HepG2 (cell line): ENCODE measurements around the gene CFL1. TPM values are rescaled to one million over a fixed set of nuclear protein-coding genes. Genes with fewer than 3 reads are reported as not detected.
A peak's percentile ranks its signal among the peaks of the same experiment; 100 is the strongest.

Experiments
- ADNP ChIP-seq: sonication (generic); formaldehyde crosslinking; IDR thresholded peaks from 2 replicates; pipeline ENCODE4 v1.4.0; 2020; ENCODE audit warnings: missing genetic modification reagents
- ATAD3A ChIP-seq: sonication (generic); formaldehyde crosslinking; IDR thresholded peaks from 2 replicates; pipeline ENCODE4 v1.4.0; 2020; ENCODE audit warnings: missing genetic modification reagents
- CBX2 ChIP-seq, 2 experiments: fragments of 200-600 bp in 1 of 2; sonication (generic); formaldehyde crosslinking in 1 of 2; IDR thresholded peaks; 2 replicates each; pipeline versions ENCODE4 v1.7.0 to v1.8.1; 2018 to 2022; ENCODE audit warnings: low read depth in 2 of 2, low read length in 1 of 2, mild to moderate bottlenecking in 1 of 2, missing genetic modification reagents in 1 of 2
- HOXD1 ChIP-seq: sonication (generic); formaldehyde crosslinking; IDR thresholded peaks from 2 replicates; pipeline ENCODE4 v1.5.0; 2020; ENCODE audit warnings: missing genetic modification reagents
- KDM1A ChIP-seq: IDR thresholded peaks from 2 replicates; pipeline ENCODE4 v1.6.1; 2016; ENCODE audit warnings: missing compliant biosample characterization
- POLR2A ChIP-seq, 2 experiments: IDR thresholded peaks; 2 replicates each; pipeline ENCODE4 v1.6.1; 2011; ENCODE audit warnings: low read depth in 2 of 2, low read length in 2 of 2, mild to moderate bottlenecking in 1 of 2, moderate library complexity in 1 of 2; ENCODE audit not compliant: insufficient read depth in 1 of 2
- RERE ChIP-seq: IDR thresholded peaks from 2 replicates; pipeline ENCODE4 v1.6.1; 2016; ENCODE audit warnings: low read depth, missing genetic modification reagents, missing compliant biosample characterization
- SAP130 ChIP-seq: IDR thresholded peaks from 2 replicates; pipeline ENCODE4 v1.6.1; 2016; ENCODE audit warnings: low read depth
- SATB2 ChIP-seq: sonication (generic); formaldehyde crosslinking; IDR thresholded peaks from 2 replicates; pipeline ENCODE4 v1.5.0; 2020; ENCODE audit warnings: missing genetic modification reagents
- TBP ChIP-seq: sonication (generic); formaldehyde crosslinking; IDR thresholded peaks from 2 replicates; pipeline ENCODE4 v1.5.0; 2020; ENCODE audit warnings: missing genetic modification reagents
- ZNF24 ChIP-seq: fragments of 450-650 bp; IDR thresholded peaks from 2 replicates; pipeline ENCODE4 v1.6.1; 2017; ENCODE audit warnings: antibody characterized with exemption, mild to moderate bottlenecking
- ZNF253 ChIP-seq: sonication (generic); formaldehyde crosslinking; IDR thresholded peaks from 2 replicates; pipeline ENCODE4 v1.8.0; 2022; ENCODE audit warnings: mild to moderate bottlenecking, missing genetic modification reagents, borderline replicate concordance
- ZNF609 ChIP-seq: sonication (generic); formaldehyde crosslinking; IDR thresholded peaks from 2 replicates; pipeline ENCODE4 v1.4.0; 2020; ENCODE audit warnings: mild to moderate bottlenecking, missing genetic modification reagents, borderline replicate concordance
- ZNF615 ChIP-seq: sonication (generic); formaldehyde crosslinking; IDR thresholded peaks from 2 replicates; pipeline ENCODE4 v1.5.0; 2020; ENCODE audit warnings: mild to moderate bottlenecking, missing genetic modification reagents, borderline replicate concordance
- ZNF724P ChIP-seq: sonication (generic); formaldehyde crosslinking; IDR thresholded peaks from 2 replicates; pipeline ENCODE4 v1.8.0; 2022; ENCODE audit warnings: missing genetic modification reagents, borderline replicate concordance
- polyA plus RNA-seq, 8 experiments: library from polyadenylated mRNA; depleted of rRNA in 3 of 8; stranded (reverse) in 7 of 8; unstranded in 1 of 8; fragments of >200 nt; fragmentation: Illumina TruSeq in 4 of 8; extraction: Trizol in 4 of 8; gene quantifications; 2 replicates each; pipeline versions ENCODE4 v1.2.1 to v1.2.3, GENCODE V29; 2011 to 2016; ENCODE audit warnings: low read depth in 4 of 8, missing spikeins in 1 of 8, mixed read lengths in 1 of 8; ENCODE audit not compliant: insufficient read depth in 1 of 8
- total RNA-seq, 5 experiments: library from RNA; depleted of rRNA; stranded (reverse); fragments of >200 nt; fragmentation: Illumina TruSeq; extraction: Trizol; gene quantifications; 2 replicates each; pipeline ENCODE4 v1.2.3, GENCODE V29; 2016; ENCODE audit warnings: low read depth in 1 of 5
- TF ChIP-seq, protein P1 (sequence below): sonication (generic); formaldehyde crosslinking; IDR thresholded peaks from 2 replicates; pipeline ENCODE4 v1.4.0; 2020; ENCODE audit warnings: mild to moderate bottlenecking, missing genetic modification reagents
- TF ChIP-seq, protein P2 (sequence below): sonication (generic); formaldehyde crosslinking; conservative IDR thresholded peaks from 2 replicates; pipeline ENCODE4 v1.8.0; 2022; ENCODE audit warnings: missing genetic modification reagents

The CFL1 gene
- total and polyA plus RNA-seq, 2 of the 13 experiments (the other 11 are each of a cell fraction or from before 2014, with no cell fraction given): 379 to 383 TPM

DNA sequence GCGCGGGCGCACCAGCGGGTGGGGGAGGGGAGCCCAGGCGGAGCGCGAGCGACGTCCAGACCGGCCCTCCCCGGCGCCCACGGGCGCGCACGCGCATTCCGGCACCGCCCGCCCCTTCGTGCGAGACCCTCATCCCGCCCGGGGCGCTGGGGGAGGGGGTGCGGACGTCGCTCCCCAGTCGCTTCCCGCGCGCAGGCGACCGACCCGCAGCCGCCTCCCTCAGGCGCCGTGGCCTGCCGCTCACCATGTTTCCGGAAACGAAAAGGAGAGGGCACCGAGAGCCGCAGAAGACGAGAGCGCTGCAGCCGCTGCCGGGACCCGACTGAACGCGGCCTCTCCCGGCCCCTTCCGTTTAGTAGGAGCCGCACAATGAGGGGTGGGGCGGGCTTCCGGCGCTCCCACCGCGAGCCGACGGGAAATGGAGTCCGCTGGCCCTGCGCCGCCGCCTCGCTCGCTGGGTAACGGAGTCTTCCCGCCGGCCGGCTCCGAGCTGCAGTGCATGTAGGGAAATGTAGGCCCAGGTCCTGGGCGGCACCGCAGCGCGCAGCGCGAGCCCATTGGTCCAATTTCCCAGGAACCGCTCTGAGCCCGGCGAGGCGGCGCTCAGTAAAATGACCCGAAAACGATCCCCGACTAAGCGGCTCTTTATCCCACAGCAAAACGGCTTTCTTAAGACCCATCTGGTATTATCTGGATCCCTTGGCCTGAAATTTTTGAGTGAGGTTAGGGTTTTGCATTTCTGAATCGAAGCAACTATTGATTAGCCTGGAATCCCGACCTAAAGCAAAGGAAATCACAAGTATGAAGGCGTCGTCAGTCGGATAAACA lies at the start of gene CFL1 (continued):
- TF ChIP-seq ZNF609 (CRISPR knock-in tag) (peak; percentile 41; the same call in 1 of the 2 replicates), HOXD1 (CRISPR knock-in tag) (no peak; the same call in 1 of the 2 replicates), ATAD3A (CRISPR knock-in tag) (no peak), RERE (CRISPR knock-in tag) (0 out of 2 replicates have a peak, but pooled peaks have one; percentile 30), ZNF724P (no peak; the same call in 1 of the 2 replicates), ZNF615 (CRISPR knock-in tag) (no peak), POLR2A (IDR thresholded peaks at IDR 0.05; ENCODE audit: insufficient read depth in 1 of 2, low read depth in 2 of 2, low read length in 2 of 2) (peak in 1 of 2 experiments; percentile 99; a peak in 2 of 4 replicates), ZNF24 (no peak), SATB2 (no peak), KDM1A (CRISPR knock-in tag) (no peak), TBP (CRISPR knock-in tag) (no peak), ZNF253 (CRISPR knock-in tag) (no peak), CBX2 (IDR thresholded peaks at IDR 0.05; ENCODE audit: low read depth, low read length) (no peak), CBX2 (CRISPR knock-in tag; IDR thresholded peaks at IDR 0.05; ENCODE audit: low read depth) (no peak), SAP130 (peak; percentile 93), ADNP (CRISPR knock-in tag) (no peak)
- TF ChIP-seq, protein P1, sequence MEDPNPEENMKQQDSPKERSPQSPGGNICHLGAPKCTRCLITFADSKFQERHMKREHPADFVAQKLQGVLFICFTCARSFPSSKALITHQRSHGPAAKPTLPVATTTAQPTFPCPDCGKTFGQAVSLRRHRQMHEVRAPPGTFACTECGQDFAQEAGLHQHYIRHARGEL (CRISPR knock-in tag): no peak
- TF ChIP-seq, protein P2, sequence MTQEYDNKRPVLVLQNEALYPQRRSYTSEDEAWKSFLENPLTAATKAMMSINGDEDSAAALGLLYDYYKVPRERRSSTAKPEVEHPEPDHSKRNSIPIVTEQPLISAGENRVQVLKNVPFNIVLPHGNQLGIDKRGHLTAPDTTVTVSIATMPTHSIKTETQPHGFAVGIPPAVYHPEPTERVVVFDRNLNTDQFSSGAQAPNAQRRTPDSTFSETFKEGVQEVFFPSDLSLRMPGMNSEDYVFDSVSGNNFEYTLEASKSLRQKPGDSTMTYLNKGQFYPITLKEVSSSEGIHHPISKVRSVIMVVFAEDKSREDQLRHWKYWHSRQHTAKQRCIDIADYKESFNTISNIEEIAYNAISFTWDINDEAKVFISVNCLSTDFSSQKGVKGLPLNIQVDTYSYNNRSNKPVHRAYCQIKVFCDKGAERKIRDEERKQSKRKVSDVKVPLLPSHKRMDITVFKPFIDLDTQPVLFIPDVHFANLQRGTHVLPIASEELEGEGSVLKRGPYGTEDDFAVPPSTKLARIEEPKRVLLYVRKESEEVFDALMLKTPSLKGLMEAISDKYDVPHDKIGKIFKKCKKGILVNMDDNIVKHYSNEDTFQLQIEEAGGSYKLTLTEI: no peak
